IMR-90 (cell line): ENCODE results near the gene COA5. TPM values are rescaled to one million over a fixed set of nuclear protein-coding genes. Genes with fewer than 3 reads are reported as not detected.

Experiments used
- ATAC-seq: fragments of 200-7000 bp; cut with Tn5 transposase; 2 replicates; pipeline ENCODE4 v1.9.1; 2020; ENCODE audit warnings: low read depth, mild to moderate bottlenecking, moderate library complexity
- BruUV-seq: library from RNA; stranded (reverse); fragments of 400-500 nt; replicated peaks from 2 replicates; lab custom pipeline; 2021; lab: Mats Ljungman, UMichigan
- CTCF ChIA-PET: fragments of 300-600 bp; formaldehyde crosslinking; extraction: SDS; loops from one replicate; lab custom pipeline; 2021; ENCODE audit warnings: antibody characterized with exemption; lab: Yijun Ruan, JAX
- POLR2A ChIA-PET: fragments of 300-600 bp; sonication (Branson Sonifier 250); formaldehyde crosslinking; loops from one replicate; lab custom pipeline; 2022; ENCODE audit warnings: antibody characterized with exemption; ENCODE audit not compliant: unreplicated experiment; lab: Charles Lee
- DNase-seq: peaks from one replicate; pipeline ENCODE4 v3.0.0; 2013
- H2AFZ ChIP-seq: replicated peaks from 2 replicates; pipeline ENCODE3; 2013; ENCODE audit warnings: low read length, mild to moderate bottlenecking; ENCODE audit not compliant: poor library complexity
- H2AK5ac ChIP-seq: 2 replicates; pipeline ENCODE4 v1.6.1; 2013; ENCODE audit warnings: low read depth, low read length, inconsistent platforms
- H2AK9ac ChIP-seq: replicated peaks from 2 replicates; pipeline ENCODE3; 2013; ENCODE audit warnings: mild to moderate bottlenecking, low read depth, low read length, moderate library complexity; ENCODE audit not compliant: poor library complexity
- H2BK120ac ChIP-seq: 2 replicates; pipeline ENCODE4 v1.6.1; 2013; ENCODE audit warnings: low read depth, low read length, inconsistent platforms
- H2BK15ac ChIP-seq: 3 replicates; pipeline ENCODE4 v1.6.1; 2013; ENCODE audit warnings: low read depth, low read length, inconsistent platforms
- H2BK20ac ChIP-seq: 2 replicates; pipeline ENCODE4 v1.6.1; 2013; ENCODE audit warnings: low read depth, mild to moderate bottlenecking, inconsistent platforms, low read length, moderate library complexity
- H2BK5ac ChIP-seq: 2 replicates; pipeline ENCODE4 v1.6.1; 2013; ENCODE audit warnings: mild to moderate bottlenecking, low read depth, low read length, inconsistent platforms; ENCODE audit not compliant: poor library complexity, severe bottlenecking
- H3K14ac ChIP-seq: replicated peaks from 2 replicates; pipeline ENCODE4 v1.6.1; 2013; ENCODE audit warnings: low read depth, low read length, inconsistent platforms
- H3K18ac ChIP-seq: 2 replicates; pipeline ENCODE4 v1.6.1; 2013; ENCODE audit warnings: low read depth, low read length, control low read depth
- H3K23ac ChIP-seq: 2 replicates; pipeline ENCODE4 v1.6.1; 2013; ENCODE audit warnings: low read depth, low read length, inconsistent platforms
- H3K27ac ChIP-seq: 2 replicates; pipeline ENCODE4 v1.5.1; 2013; ENCODE audit warnings: mild to moderate bottlenecking, control low read depth, low read length; ENCODE audit not compliant: insufficient read depth
- H3K27me3 ChIP-seq: 2 replicates; pipeline ENCODE4 v1.6.1; 2013; ENCODE audit warnings: low read length; ENCODE audit not compliant: control insufficient read depth, insufficient read depth
- H3K36me3 ChIP-seq: 2 replicates; pipeline ENCODE4 v1.6.1; 2013; ENCODE audit warnings: low read length, mixed read lengths; ENCODE audit not compliant: control insufficient read depth, insufficient read depth
- H3K4ac ChIP-seq: 2 replicates; pipeline ENCODE4 v1.6.1; 2013; ENCODE audit warnings: low read depth, low read length, inconsistent platforms
- H3K4me1 ChIP-seq: 2 replicates; pipeline ENCODE4 v1.6.1; 2013; ENCODE audit warnings: low read length, mixed read lengths; ENCODE audit not compliant: control insufficient read depth, insufficient read depth
- H3K4me2 ChIP-seq: 2 replicates; pipeline ENCODE4 v1.6.1; 2013; ENCODE audit warnings: low read depth, mild to moderate bottlenecking, control low read depth, low read length, moderate library complexity
- H3K4me3 ChIP-seq: 2 replicates; pipeline ENCODE4 v1.5.1; 2013; ENCODE audit warnings: low read depth, mild to moderate bottlenecking, control low read depth, low read length, moderate library complexity; ENCODE audit not compliant: insufficient read depth
- H3K56ac ChIP-seq: 2 replicates; pipeline ENCODE4 v1.6.1; 2013; ENCODE audit warnings: low read length, inconsistent platforms; ENCODE audit not compliant: insufficient read depth; ENCODE audit errors: extremely low read depth
- H3K79me1 ChIP-seq, 2 experiments: 2 replicates each; pipeline ENCODE4 v1.6.1; 2013; ENCODE audit warnings: low read length in 2 of 2, inconsistent platforms in 1 of 2, low read depth in 1 of 2
- H3K9ac ChIP-seq: 2 replicates; pipeline ENCODE4 v1.6.1; 2013; ENCODE audit warnings: low read depth, low read length, control low read depth
- H3K9me1 ChIP-seq: 2 replicates; pipeline ENCODE4 v1.6.1; 2013; ENCODE audit warnings: low read length, inconsistent platforms; ENCODE audit not compliant: insufficient read depth
- H3K9me3 ChIP-seq: 2 replicates; pipeline ENCODE4 v1.6.1; 2013; ENCODE audit warnings: low read length; ENCODE audit not compliant: control insufficient read depth, insufficient read depth
- H4K20me1 ChIP-seq: 2 replicates; pipeline ENCODE4 v1.6.1; 2013; ENCODE audit warnings: low read length, inconsistent platforms; ENCODE audit not compliant: insufficient read depth
- H4K5ac ChIP-seq: 2 replicates; pipeline ENCODE4 v1.6.1; 2013; ENCODE audit warnings: mild to moderate bottlenecking, low read depth, low read length, control low read depth
- H4K8ac ChIP-seq, 2 experiments: 2 replicates each; pipeline ENCODE4 v1.6.1; 2013; ENCODE audit warnings: low read depth in 2 of 2, low read length in 2 of 2, control low read depth in 1 of 2, inconsistent platforms in 1 of 2
- H4K91ac ChIP-seq: 2 replicates; pipeline ENCODE4 v1.6.1; 2013; ENCODE audit warnings: low read depth, low read length, inconsistent platforms; ENCODE audit not compliant: insufficient read depth
- RAD21 ChIP-seq: IDR thresholded peaks from 2 replicates; pipeline ENCODE4 v1.6.1; 2012; ENCODE audit warnings: low read length, improper control_type of control experiment
- WGBS, 2 experiments: methylation state at CpG; one replicate each; pipeline versions ENCODE4 v1.1.5 to v1.1.7; 2013; ENCODE audit warnings: missing lambda C conversion rate in 2 of 2; ENCODE audit not compliant: insufficient read length in 1 of 2; ENCODE audit errors: extremely low coverage in 2 of 2; 5-methylcytosine and 5-hydroxymethylcytosine counted together
- dilution Hi-C: fragments of 300-500 bp; cut with HindIII; formaldehyde crosslinking; loops from one replicate; pipeline ENCODE4 v1.14.3; 2018; ENCODE audit warnings: low sequenced_read_pairs; ENCODE audit not compliant: unreplicated experiment
- in situ Hi-C: fragments of 300-500 bp; cut with MboI; formaldehyde crosslinking; loops from 3 replicates; pipeline ENCODE4 v1.14.3; 2019; ENCODE audit warnings: low sequenced_read_pairs, inconsistent platforms, mixed read lengths
- intact Hi-C: fragments of 100-400 bp; cut with micrococcal nuclease; formaldehyde crosslinking; loops from 2 replicates; pipeline ENCODE4 v1.10.0; 2022
- polyA plus RNA-seq, 3 experiments: library from polyadenylated mRNA; depleted of rRNA; stranded (reverse); fragments of >200 nt; gene quantifications; 2 replicates each; pipeline ENCODE4 v1.2.3, GENCODE V29; 2012; ENCODE audit warnings: low replicate concordance in 1 of 3
- total RNA-seq: library from RNA; depleted of rRNA; stranded (reverse); fragments of >200 nt; gene quantifications from 2 replicates; pipeline ENCODE4 v1.2.3, GENCODE V29; 2012
- TF ChIP-seq, protein P1 (sequence below): fragments of 150-350 bp; IDR thresholded peaks from 2 replicates; pipeline ENCODE4 v1.6.1; 2017; ENCODE audit warnings: mild to moderate bottlenecking, antibody characterized with exemption, low read length, low read depth
- TF ChIP-seq, protein P2 (sequence below): fragments of 150-350 bp; IDR thresholded peaks from 2 replicates; pipeline ENCODE4 v1.6.1; 2016; ENCODE audit warnings: low read depth, mild to moderate bottlenecking, low read length, moderate library complexity, borderline replicate concordance
- TF ChIP-seq, protein P3 (sequence below): conservative IDR thresholded peaks from 2 replicates; pipeline ENCODE4 v1.5.1; 2012; ENCODE audit warnings: mild to moderate bottlenecking, low read depth, low read length, improper control_type of control experiment

COA5 gene
- total and polyA plus RNA-seq, 2 of the 4 experiments (the other 2 are of a cell fraction), result 8.4 to 14.2 TPM

DNA sequence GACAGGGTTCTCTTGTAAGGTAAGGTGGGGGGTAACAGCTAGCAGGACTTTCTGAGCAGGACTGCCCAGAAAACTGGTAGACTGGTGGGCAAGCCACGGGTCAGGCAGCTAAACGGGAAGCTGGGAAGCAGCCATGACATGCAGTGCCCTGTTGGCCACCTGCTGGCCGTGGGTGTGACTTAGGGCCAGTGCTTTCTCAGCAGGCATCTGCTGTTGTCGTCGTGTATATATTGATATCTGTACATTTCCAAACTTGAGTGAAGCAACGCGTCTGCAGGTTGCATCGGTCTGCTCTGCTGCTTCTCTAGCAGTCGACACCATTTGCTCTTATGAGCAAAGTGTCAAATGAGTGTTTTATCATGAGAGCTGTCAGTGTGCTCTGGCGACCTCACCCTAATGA lies 31.0 kb downstream of the COA5 start:
- Histone ChIP-seq H2BK5ac (no peak overlapping the region), H3K23ac (no peak overlapping the region), H2AK9ac (no peak overlapping the region), H4K8ac (no peak overlapping the region), H4K5ac (no peak overlapping the region), H3K4me1 (no peaks in the 10 kb centered on the region), H2BK120ac (no peak overlapping the region), H3K4me3 (no peak overlapping the region), H3K9me1 (no peaks in the 10 kb centered on the region; the same call in 1 of the 2 replicates), H3K4me2 (no peak overlapping the region), H2AK5ac (no peak overlapping the region), H3K56ac (no peak overlapping the region), H2AFZ (no peak overlapping the region), H3K18ac (no peak overlapping the region), H3K4ac (no peak overlapping the region), H3K79me1 (no peaks in the 10 kb centered on the region), H2BK20ac (no peak overlapping the region), H3K14ac (no peak overlapping the region), H3K9ac (no peak overlapping the region), H4K20me1 (no peaks in the 10 kb centered on the region), H3K36me3 (peaks cover 22% of the 10 kb centered on the region), H2BK15ac (no peak overlapping the region), H3K27ac (no peak overlapping the region), H3K9me3 (no peaks in the 10 kb centered on the region), H3K27me3 (no peaks in the 10 kb centered on the region), H4K91ac (no peak overlapping the region)
- TF ChIP-seq RAD21, result peak; percentile 10; the same call in 1 of the 2 replicates
- TF ChIP-seq, protein P1, sequence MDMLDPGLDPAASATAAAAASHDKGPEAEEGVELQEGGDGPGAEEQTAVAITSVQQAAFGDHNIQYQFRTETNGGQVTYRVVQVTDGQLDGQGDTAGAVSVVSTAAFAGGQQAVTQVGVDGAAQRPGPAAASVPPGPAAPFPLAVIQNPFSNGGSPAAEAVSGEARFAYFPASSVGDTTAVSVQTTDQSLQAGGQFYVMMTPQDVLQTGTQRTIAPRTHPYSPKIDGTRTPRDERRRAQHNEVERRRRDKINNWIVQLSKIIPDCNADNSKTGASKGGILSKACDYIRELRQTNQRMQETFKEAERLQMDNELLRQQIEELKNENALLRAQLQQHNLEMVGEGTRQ, result no peak
- TF ChIP-seq, protein P2, sequence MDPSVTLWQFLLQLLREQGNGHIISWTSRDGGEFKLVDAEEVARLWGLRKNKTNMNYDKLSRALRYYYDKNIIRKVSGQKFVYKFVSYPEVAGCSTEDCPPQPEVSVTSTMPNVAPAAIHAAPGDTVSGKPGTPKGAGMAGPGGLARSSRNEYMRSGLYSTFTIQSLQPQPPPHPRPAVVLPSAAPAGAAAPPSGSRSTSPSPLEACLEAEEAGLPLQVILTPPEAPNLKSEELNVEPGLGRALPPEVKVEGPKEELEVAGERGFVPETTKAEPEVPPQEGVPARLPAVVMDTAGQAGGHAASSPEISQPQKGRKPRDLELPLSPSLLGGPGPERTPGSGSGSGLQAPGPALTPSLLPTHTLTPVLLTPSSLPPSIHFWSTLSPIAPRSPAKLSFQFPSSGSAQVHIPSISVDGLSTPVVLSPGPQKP, result no peak
- TF ChIP-seq, protein P3, sequence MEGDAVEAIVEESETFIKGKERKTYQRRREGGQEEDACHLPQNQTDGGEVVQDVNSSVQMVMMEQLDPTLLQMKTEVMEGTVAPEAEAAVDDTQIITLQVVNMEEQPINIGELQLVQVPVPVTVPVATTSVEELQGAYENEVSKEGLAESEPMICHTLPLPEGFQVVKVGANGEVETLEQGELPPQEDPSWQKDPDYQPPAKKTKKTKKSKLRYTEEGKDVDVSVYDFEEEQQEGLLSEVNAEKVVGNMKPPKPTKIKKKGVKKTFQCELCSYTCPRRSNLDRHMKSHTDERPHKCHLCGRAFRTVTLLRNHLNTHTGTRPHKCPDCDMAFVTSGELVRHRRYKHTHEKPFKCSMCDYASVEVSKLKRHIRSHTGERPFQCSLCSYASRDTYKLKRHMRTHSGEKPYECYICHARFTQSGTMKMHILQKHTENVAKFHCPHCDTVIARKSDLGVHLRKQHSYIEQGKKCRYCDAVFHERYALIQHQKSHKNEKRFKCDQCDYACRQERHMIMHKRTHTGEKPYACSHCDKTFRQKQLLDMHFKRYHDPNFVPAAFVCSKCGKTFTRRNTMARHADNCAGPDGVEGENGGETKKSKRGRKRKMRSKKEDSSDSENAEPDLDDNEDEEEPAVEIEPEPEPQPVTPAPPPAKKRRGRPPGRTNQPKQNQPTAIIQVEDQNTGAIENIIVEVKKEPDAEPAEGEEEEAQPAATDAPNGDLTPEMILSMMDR, result peak; percentile 10; the same call in 1 of the 2 replicates
- in situ Hi-C loops (no loop called here), dilution Hi-C loops (no loop called here), intact Hi-C loops (no loop called here)
- DNase-seq (no peak), ATAC-seq (no peak)
- no TSS peak for BruUV-seq
- CTCF ChIA-PET, result no interaction called here
- WGBS, 2 experiments, result 58% methylated on average over 3 of the region's 10 CpGs; no CpG with 5 or more reads in 1 of the 2 experiments
- POLR2A ChIA-PET, result no interaction called here
